GM12878 (cell line): ENCODE results near the gene UST. TPM values are rescaled to one million over a fixed set of nuclear protein-coding genes. Genes with fewer than 3 reads are reported as not detected.
"Not testable (repeated sequence)": the region's sequence is repeated elsewhere in the genome, so short reads cannot be mapped to it uniquely, and the experiment has no call there.

ENCODE experiments used
- ATAC-seq: fragments of 200-7000 bp; cut with Tn5 transposase; 3 replicates; pipeline ENCODE4 v1.9.1; 2020; ENCODE audit warnings: mild to moderate bottlenecking, moderate library complexity
- BruUV-seq: library from RNA; stranded (reverse); fragments of 400-500 nt; replicated peaks from 2 replicates; lab custom pipeline; 2021; lab: Mats Ljungman, UMichigan
- CTCF ChIA-PET: fragments of 300-600 bp; sonication (Branson Sonifier 250); formaldehyde crosslinking; extraction: SDS; loops from one replicate; lab custom pipeline; 2021; ENCODE audit warnings: inconsistent platforms; lab: Yijun Ruan, JAX
- POLR2A ChIA-PET: fragments of 350-600 bp; formaldehyde crosslinking; extraction: SDS; loops from one replicate; lab custom pipeline; 2021; ENCODE audit warnings: inconsistent platforms; lab: Charles Lee
- RAD21 ChIA-PET: fragments of 300-600 bp; sonication (Branson Sonifier 250); formaldehyde crosslinking; loops from one replicate; lab custom pipeline; 2023; ENCODE audit warnings: antibody characterized with exemption; ENCODE audit not compliant: unreplicated experiment; lab: Charles Lee
- SMC1A ChIA-PET: fragments of 300-600 bp; sonication (Branson Sonifier 250); formaldehyde crosslinking; loops from one replicate; lab custom pipeline; 2023; ENCODE audit not compliant: unreplicated experiment, uncharacterized antibody; lab: Charles Lee
- DNase-seq: peaks from one replicate; pipeline ENCODE4 v3.0.0-alpha.2; 2011; ENCODE audit warnings: low read depth, low spot score
- FAIRE-seq: peaks from 3 replicates; lab custom pipeline; 2011; peaks lifted over from hg19 to GRCh38; lab: Jason Lieb, UNC
- H2AFZ ChIP-seq: 2 replicates; pipeline ENCODE4 v1.6.0; 2011; ENCODE audit warnings: low read depth, low read length, control low read depth; ENCODE audit not compliant: control insufficient read depth
- H3K27ac ChIP-seq: 2 replicates; pipeline ENCODE4 v1.5.1; 2011; ENCODE audit warnings: control low read depth; ENCODE audit not compliant: control insufficient read depth, insufficient read depth
- H3K27me3 ChIP-seq, 2 experiments: replicated peaks in 1 of 2; 2 replicates each; pipeline versions ENCODE4 v1.6.0 to v1.6.1; 2011; ENCODE audit warnings: low read length in 1 of 2; ENCODE audit not compliant: control insufficient read depth in 2 of 2, insufficient read depth in 2 of 2
- H3K36me3 ChIP-seq, 2 experiments: 2 replicates each; pipeline ENCODE4 v1.5.1; 2011; ENCODE audit warnings: low read length in 1 of 2; ENCODE audit not compliant: control insufficient read depth in 2 of 2, insufficient read depth in 2 of 2
- H3K4me1 ChIP-seq: 2 replicates; pipeline ENCODE4 v1.6.1; 2011; ENCODE audit warnings: mild to moderate bottlenecking, low read length, moderate library complexity, mixed read lengths; ENCODE audit not compliant: control insufficient read depth, insufficient read depth
- H3K4me2 ChIP-seq: 2 replicates; pipeline ENCODE4 v1.6.0; 2011; ENCODE audit warnings: control low read depth; ENCODE audit not compliant: control insufficient read depth, insufficient read depth
- H3K4me3 ChIP-seq: fragments of 200-600 bp; sonication (generic); 2 replicates; pipeline ENCODE4 v1.5.1; 2016
- H3K79me2 ChIP-seq: 2 replicates; pipeline ENCODE4 v1.6.0; 2011; ENCODE audit warnings: low read length; ENCODE audit not compliant: control insufficient read depth, insufficient read depth
- H3K9ac ChIP-seq: 2 replicates; pipeline ENCODE4 v1.8.0; 2011; ENCODE audit warnings: low read length, control low read depth, mixed read lengths; ENCODE audit not compliant: control insufficient read depth, insufficient read depth
- H3K9me3 ChIP-seq: replicated peaks from 3 replicates; pipeline ENCODE4 v1.5.1; 2011; ENCODE audit warnings: mild to moderate bottlenecking, low read length; ENCODE audit not compliant: control insufficient read depth, insufficient read depth
- H4K20me1 ChIP-seq: 2 replicates; pipeline ENCODE4 v1.6.0; 2011; ENCODE audit not compliant: control insufficient read depth, insufficient read depth
- ASH2L ChIP-seq: fragments of 300-600, 200-600 bp; sonication (generic); IDR thresholded peaks from 2 replicates; pipeline ENCODE4 v1.6.1; 2017; ENCODE audit warnings: low read depth, mild to moderate bottlenecking, borderline replicate concordance
- IRF5 ChIP-seq: fragments of 450-650 bp; IDR thresholded peaks from 2 replicates; pipeline ENCODE4 v1.6.1; 2017; ENCODE audit warnings: borderline replicate concordance
- JUND ChIP-seq: IDR thresholded peaks from 2 replicates; pipeline ENCODE4 v1.6.1; 2012; ENCODE audit warnings: low read depth, mild to moderate bottlenecking, low read length, improper control_type of control experiment, moderate library complexity
- MTA2 ChIP-seq: fragments of 450-650 bp; IDR thresholded peaks from 2 replicates; pipeline ENCODE4 v1.6.1; 2016; ENCODE audit warnings: low read depth, mild to moderate bottlenecking, moderate library complexity
- NFYB ChIP-seq: IDR thresholded peaks from 2 replicates; pipeline ENCODE4 v1.6.1; 2011; ENCODE audit warnings: low read depth, mild to moderate bottlenecking, low read length, improper control_type of control experiment, moderate library complexity; ENCODE audit not compliant: insufficient read depth
- NR2C1 ChIP-seq: fragments of 450-650 bp; IDR thresholded peaks from 2 replicates; pipeline ENCODE4 v1.6.1; 2017; ENCODE audit warnings: antibody characterized with exemption, mild to moderate bottlenecking, moderate library complexity
- NR2C2 ChIP-seq: IDR thresholded peaks from 2 replicates; pipeline ENCODE4 v1.6.1; 2011; ENCODE audit warnings: borderline replicate concordance, low read depth; ENCODE audit not compliant: control insufficient read depth, insufficient read length
- ZBTB33 ChIP-seq: fragments of 450-650 bp; IDR thresholded peaks from 2 replicates; pipeline ENCODE4 v1.6.1; 2017; ENCODE audit warnings: mild to moderate bottlenecking
- WGBS: methylation state at CpG from one replicate; pipeline ENCODE4 v1.1.6; 2016; ENCODE audit warnings: low lambda C conversion rate; ENCODE audit not compliant: insufficient replicate concordance, insufficient coverage; ENCODE audit errors: missing lambda C conversion rate; 5-methylcytosine and 5-hydroxymethylcytosine counted together
- in situ Hi-C: fragments of 300-500 bp; cut with MboI; formaldehyde crosslinking; loops from 9 replicates; pipeline ENCODE4 v1.14.3; 2018; ENCODE audit warnings: mixed read lengths
- intact Hi-C: fragments of 100-400 bp; cut with micrococcal nuclease; formaldehyde crosslinking; loops from one replicate; pipeline ENCODE4 v1.14.2; 2022; ENCODE audit not compliant: unreplicated experiment
- polyA plus RNA-seq, 11 experiments: library from polyadenylated mRNA; depleted of rRNA in 4 of 11; unstranded in 6 of 11; stranded (reverse) in 5 of 11; fragments of >200 nt; fragmentation: Nextera tagmentation in 4 of 11; fragmentation: Illumina TruSeq in 1 of 11; extraction: Ambion mirVana in 4 of 11; extraction: Trizol in 1 of 11; gene quantifications; 1 replicate in 1 of 11; 2 replicates in 10 of 11; pipeline versions ENCODE4 v1.2.1 to v1.2.3, GENCODE V29; 2011 to 2016; ENCODE audit warnings: inconsistent platforms in 2 of 11, missing spikeins in 2 of 11, low read depth in 1 of 11
- total RNA-seq, 4 experiments: library from RNA; depleted of rRNA in 3 of 4; stranded (reverse); fragments of >200 nt in 3 of 4; fragmentation: Illumina TruSeq in 1 of 4; extraction: Trizol in 1 of 4; gene quantifications; 2 replicates each; pipeline versions ENCODE4 v1.2.1 to v1.2.3, GENCODE V29; 2013 to 2021

UST gene
- total and polyA plus RNA-seq, 10 of the 15 experiments (the other 5 are each of a cell fraction or from before 2014, with no cell fraction given), result 0.74 to 43.3 (median 2.2) TPM

GRCh38 chr6:148955441-148955840 lies 208.6 kb downstream of the UST start:
- H3K27me3 ChIP-seq, result no peaks in the 10 kb centered on the region
- 98% methylated on average over 3 of the region's 3 CpGs for WGBS
- intact Hi-C loops, result no loop called here
- H3K79me2 ChIP-seq, result no peaks in the 10 kb centered on the region
- DNase-seq (no peak), ATAC-seq (no peak), FAIRE-seq (no peak)
- POLR2A ChIA-PET, result no interaction called here
- no peaks in the 10 kb centered on the region for H3K4me1 ChIP-seq
- CTCF ChIA-PET, result interaction anchor here (1.8 kb wide), 1 partner anchor 477 kb away, joined by 5 read pairs; no protein-coding TSS in a partner anchor
- SMC1A ChIA-PET, result interaction anchor here (1.5 kb wide), 1 partner anchor 476 kb away, joined by 3 read pairs; no protein-coding TSS in a partner anchor
- no peak overlapping the region for H3K27ac ChIP-seq
- no peaks in the 10 kb centered on the region for H3K36me3 ChIP-seq
- no peak overlapping the region for H3K4me3 ChIP-seq
- peaks cover 3% of the 10 kb centered on the region; the same call in 2 of the 3 replicates for H3K9me3 ChIP-seq
- no peak overlapping the region for H2AFZ ChIP-seq
- in situ Hi-C loops, result no loop called here
- TF ChIP-seq NR2C1, result no peak
- no peak for TF ChIP-seq MTA2
- no peak for TF ChIP-seq JUND
- no peak for TF ChIP-seq NFYB
- TF ChIP-seq ZBTB33, result no peak
- no peak for TF ChIP-seq ASH2L
- TF ChIP-seq NR2C2, result no peak
- TF ChIP-seq IRF5, result no peak
- TF ChIP-seq, all 136 proteins: peak for 0
- Histone ChIP-seq H4K20me1 (no peaks in the 10 kb centered on the region), H3K9ac (no peak overlapping the region), H3K4me2 (no peak overlapping the region)
- RAD21 ChIA-PET, result interaction anchor here (0.6 to 1.4 kb wide), 2 partner anchors 13 to 476 kb away, joined by 3 read pairs; no protein-coding TSS in a partner anchor
- no TSS peak for BruUV-seq

GRCh38 chr6:148956163-148956562 lies 209.3 kb downstream of the UST start:
- ChIA-PET CTCF (interaction anchor here (1.0 kb wide), 1 partner anchor 379 kb away, joined by 3 read pairs; no protein-coding TSS in a partner anchor), RAD21 (interaction anchor here (1.4 kb wide), 1 partner anchor 12 kb away, joined by 3 read pairs; no protein-coding TSS in a partner anchor), SMC1A (interaction anchor here (1.4 kb wide), 1 partner anchor 8 kb away, joined by 4 read pairs; no protein-coding TSS in a partner anchor)
- DNase-seq, H2AFZ ChIP-seq, H3K27ac ChIP-seq, ATAC-seq, FAIRE-seq, H3K36me3 ChIP-seq, H3K79me2 ChIP-seq, H3K4me3 ChIP-seq, BruUV-seq, H3K9ac ChIP-seq, in situ Hi-C loops, H3K4me1 ChIP-seq, H4K20me1 ChIP-seq, H3K9me3 ChIP-seq, H3K4me2 ChIP-seq, H3K27me3 ChIP-seq, POLR2A ChIA-PET, intact Hi-C loops: not testable (repeated sequence)
- 48% methylated on average over 7 of the region's 7 CpGs for WGBS
